ENCODE results near the gene URB1.

DNA sequence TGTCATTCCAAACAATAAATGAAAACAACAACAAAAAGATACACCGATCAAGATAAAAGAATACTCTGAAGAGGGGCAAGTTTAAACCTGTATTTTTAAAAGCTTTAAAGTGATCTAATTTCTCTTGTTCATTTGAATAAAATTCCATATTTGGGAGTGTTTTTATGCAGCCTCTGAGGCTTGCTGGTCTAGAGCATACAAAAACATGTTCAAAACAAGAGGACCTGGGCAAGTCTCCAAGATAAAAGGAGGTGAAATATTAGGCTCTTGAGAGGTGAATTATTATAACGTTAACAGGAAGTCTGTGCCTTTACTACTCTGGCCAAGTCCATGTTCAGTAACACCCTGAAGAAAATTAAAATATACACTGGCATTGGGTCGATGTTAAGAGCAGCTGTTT is 20.1 kb downstream of the URB1 start:
- TF ChIP-seq, protein P1, sequence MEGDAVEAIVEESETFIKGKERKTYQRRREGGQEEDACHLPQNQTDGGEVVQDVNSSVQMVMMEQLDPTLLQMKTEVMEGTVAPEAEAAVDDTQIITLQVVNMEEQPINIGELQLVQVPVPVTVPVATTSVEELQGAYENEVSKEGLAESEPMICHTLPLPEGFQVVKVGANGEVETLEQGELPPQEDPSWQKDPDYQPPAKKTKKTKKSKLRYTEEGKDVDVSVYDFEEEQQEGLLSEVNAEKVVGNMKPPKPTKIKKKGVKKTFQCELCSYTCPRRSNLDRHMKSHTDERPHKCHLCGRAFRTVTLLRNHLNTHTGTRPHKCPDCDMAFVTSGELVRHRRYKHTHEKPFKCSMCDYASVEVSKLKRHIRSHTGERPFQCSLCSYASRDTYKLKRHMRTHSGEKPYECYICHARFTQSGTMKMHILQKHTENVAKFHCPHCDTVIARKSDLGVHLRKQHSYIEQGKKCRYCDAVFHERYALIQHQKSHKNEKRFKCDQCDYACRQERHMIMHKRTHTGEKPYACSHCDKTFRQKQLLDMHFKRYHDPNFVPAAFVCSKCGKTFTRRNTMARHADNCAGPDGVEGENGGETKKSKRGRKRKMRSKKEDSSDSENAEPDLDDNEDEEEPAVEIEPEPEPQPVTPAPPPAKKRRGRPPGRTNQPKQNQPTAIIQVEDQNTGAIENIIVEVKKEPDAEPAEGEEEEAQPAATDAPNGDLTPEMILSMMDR (IDR thresholded peaks at IDR 0.05) = no peak
- no peak for TF ChIP-seq POLR2A (IDR thresholded peaks at IDR 0.05)

All from Peyer's patch (tissue), 4 donors.